Measurements from ENCODE around the gene SF3B5.

GRCh38 chr6:144139817-144140216 is 44.4 kb upstream of the SF3B5 start:
- TF ChIP-seq HMGXB4 (CRISPR knock-in tag; IDR thresholded peaks at IDR 0.05) (no peak), RBM15 (IDR thresholded peaks at IDR 0.05; ENCODE audit: insufficient read depth, low read length) (no peak), DNMT1 (IDR thresholded peaks at IDR 0.05) (no peak), PRDM10 (IDR thresholded peaks at IDR 0.05; ENCODE audit: partially characterized antibody) (no peak), KAT2B (IDR thresholded peaks at IDR 0.05; ENCODE audit: low read depth, low read length) (no peak), ZKSCAN1 (IDR thresholded peaks at IDR 0.05; ENCODE audit: low read depth, low read length) (no peak), NR0B1 (IDR thresholded peaks at IDR 0.05; ENCODE audit: partially characterized antibody) (no peak), ZNF561 (CRISPR knock-in tag; conservative IDR thresholded peaks at IDR 0.05) (no peak), HINFP (tag; conservative IDR thresholded peaks at IDR 0.05; ENCODE audit: low read depth) (no peak)
